Activated naive CD4-positive, alpha-beta T cell treated with anti-CD3 and anti-CD28 coated beads, Interleukin-2, amount 10 ng/mL, durations not matched to agents 7 days and 5 days (primary cell): ENCODE measurements around the gene TCF4.

Source experiments
- CTCF ChIA-PET: fragments of 350-600 bp; sonication (Branson Sonifier 250); formaldehyde crosslinking; loops from one replicate; lab custom pipeline; 2021; ENCODE audit warnings: antibody characterized with exemption; lab: Charles Lee
- DNase-seq: peaks from one replicate; pipeline ENCODE4 v3.0.0-alpha.2; 2020
- H3K27ac Mint-ChIP-seq: one replicate; pipeline ENCODE4 v1.8.0; 2021; ENCODE audit warnings: mild to moderate bottlenecking, moderate library complexity, mixed read lengths
- H3K27me3 Mint-ChIP-seq: one replicate; pipeline ENCODE4 v1.8.0; 2021; ENCODE audit warnings: mild to moderate bottlenecking, mixed read lengths
- H3K36me3 Mint-ChIP-seq: one replicate; pipeline ENCODE4 v1.8.0; 2021; ENCODE audit warnings: mixed read lengths
- H3K4me1 Mint-ChIP-seq: one replicate; pipeline ENCODE4 v1.8.0; 2021; ENCODE audit warnings: mixed read lengths
- H3K4me3 Mint-ChIP-seq: one replicate; pipeline ENCODE4 v1.8.0; 2021; ENCODE audit warnings: mild to moderate bottlenecking, moderate library complexity, mixed read lengths
- H3K9me3 Mint-ChIP-seq: one replicate; pipeline ENCODE4 v1.8.0; 2021; ENCODE audit warnings: mixed read lengths

The TCF4 gene

GRCh38 chr18:55447672-55448018 is 140.3 kb downstream of the TCF4 start:
- CTCF ChIA-PET: no interaction called here
- DNase-seq: no peak
- Mint-ChIP-seq H3K36me3 (no peaks in the 10 kb centered on the region), H3K9me3 (no peaks in the 10 kb centered on the region), H3K27ac (no peak overlapping the region), H3K27me3 (no peaks in the 10 kb centered on the region), H3K4me1 (no peaks in the 10 kb centered on the region), H3K4me3 (no peak overlapping the region)

DNA sequence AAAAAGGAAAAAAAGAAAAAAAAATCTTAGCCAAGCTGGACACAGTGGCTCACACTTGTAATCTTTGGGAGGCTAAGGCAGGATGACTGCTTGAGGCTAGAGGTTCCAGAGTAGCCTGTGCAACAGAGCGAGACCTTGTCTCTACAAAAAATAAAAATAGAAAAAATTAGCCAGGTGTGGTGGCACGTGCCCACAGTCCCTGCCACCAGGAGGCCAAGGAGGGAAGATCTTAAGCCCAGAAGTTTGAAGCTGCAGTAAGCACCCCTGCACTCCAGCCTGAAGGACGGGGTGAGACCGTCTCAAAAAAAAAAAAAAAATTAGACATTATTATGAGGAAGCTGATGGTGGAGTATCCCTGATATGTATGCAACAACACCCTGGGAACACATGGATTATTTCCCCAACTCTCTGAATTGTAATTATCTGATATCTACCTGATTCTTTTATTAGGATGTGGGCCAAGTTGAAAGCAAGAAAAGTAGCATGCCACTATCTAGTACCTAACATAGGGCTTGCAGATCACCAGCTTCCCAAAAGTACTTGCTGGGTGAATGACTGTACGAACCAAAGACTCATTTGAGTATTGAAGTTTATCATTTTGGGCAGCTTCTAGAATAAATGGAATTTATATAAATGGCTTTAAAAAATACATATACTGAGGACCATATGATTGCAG is 140.9 kb downstream of the TCF4 start:
- no peak for DNase-seq
- Mint-ChIP-seq H3K27me3 (no peaks in the 10 kb centered on the region), H3K4me1 (no peaks in the 10 kb centered on the region), H3K27ac (no peak overlapping the region), H3K9me3 (no peaks in the 10 kb centered on the region), H3K4me3 (no peak overlapping the region), H3K36me3 (no peaks in the 10 kb centered on the region)
- CTCF ChIA-PET: no interaction called here

GRCh38 chr18:55444536-55444935 is 143.5 kb downstream of the TCF4 start:
- Mint-ChIP-seq H3K27ac (no peak overlapping the region), H3K9me3 (no peaks in the 10 kb centered on the region), H3K4me1 (no peaks in the 10 kb centered on the region), H3K4me3 (no peak overlapping the region), H3K36me3 (no peaks in the 10 kb centered on the region), H3K27me3 (no peaks in the 10 kb centered on the region)
- DNase-seq: no peak
- CTCF ChIA-PET: no interaction called here

GRCh38 chr18:55443776-55444175 is 144.2 kb downstream of the TCF4 start:
- CTCF ChIA-PET: no interaction called here
- H3K36me3 Mint-ChIP-seq: no peaks in the 10 kb centered on the region

DNA sequence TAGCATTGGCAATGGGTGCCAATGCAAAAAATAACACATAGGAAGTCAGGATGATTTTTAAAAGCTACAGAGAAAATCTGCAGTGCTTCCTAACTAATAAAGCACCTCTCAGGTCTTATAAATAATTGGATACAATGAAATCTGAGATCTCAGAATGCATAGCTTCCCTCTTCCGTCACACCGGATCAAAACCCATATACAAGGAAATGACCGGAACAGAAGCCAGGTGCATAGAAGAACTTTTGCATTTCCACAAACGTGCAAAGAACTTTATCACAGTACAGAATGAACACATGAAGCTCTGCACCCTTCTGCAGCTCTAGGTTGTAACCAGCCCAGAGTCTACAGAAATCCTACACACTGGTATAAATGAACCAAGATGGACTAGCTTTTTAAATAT is 145.4 kb downstream of the TCF4 start:
- H3K4me1 Mint-ChIP-seq: no peaks in the 10 kb centered on the region
- CTCF ChIA-PET: no interaction called here
- H3K27ac Mint-ChIP-seq: no peak overlapping the region
- H3K4me3 Mint-ChIP-seq: no peak overlapping the region
- H3K9me3 Mint-ChIP-seq: no peaks in the 10 kb centered on the region
- no peaks in the 10 kb centered on the region for H3K27me3 Mint-ChIP-seq
- no peaks in the 10 kb centered on the region for H3K36me3 Mint-ChIP-seq
- DNase-seq: no peak

More at GRCh38 chr18:55443776-55444175, 144.2 kb downstream of the TCF4 start:
- no peaks in the 10 kb centered on the region for H3K4me1 Mint-ChIP-seq
- H3K27ac Mint-ChIP-seq: no peak overlapping the region
- DNase-seq: no peak
- H3K9me3 Mint-ChIP-seq: no peaks in the 10 kb centered on the region
- H3K4me3 Mint-ChIP-seq: no peak overlapping the region
- no peaks in the 10 kb centered on the region for H3K27me3 Mint-ChIP-seq

- Mint-ChIP-seq H3K27ac (no peak overlapping the region), H3K4me1 (no peaks in the 10 kb centered on the region), H3K27me3 (no peaks in the 10 kb centered on the region), H3K36me3 (no peaks in the 10 kb centered on the region), H3K4me3 (no peak overlapping the region), H3K9me3 (no peaks in the 10 kb centered on the region)
- CTCF ChIA-PET: no interaction called here
- DNase-seq: no peak
Observed at GRCh38 chr18:55440988-55441387, 147.0 kb downstream of the TCF4 start.

- Mint-ChIP-seq H3K4me3 (no peak overlapping the region), H3K27ac (no peak overlapping the region), H3K9me3 (no peaks in the 10 kb centered on the region), H3K4me1 (no peaks in the 10 kb centered on the region), H3K36me3 (no peaks in the 10 kb centered on the region), H3K27me3 (no peaks in the 10 kb centered on the region)
- CTCF ChIA-PET: no interaction called here
- no peak for DNase-seq
Observed at GRCh38 chr18:55439056-55439455, 148.9 kb downstream of the TCF4 start.

GRCh38 chr18:55435592-55435991 is 152.4 kb downstream of the TCF4 start:
- no peaks in the 10 kb centered on the region for H3K4me1 Mint-ChIP-seq
- no peak for DNase-seq
- CTCF ChIA-PET: interaction anchor here (1.0 kb wide), 1 partner anchor 92 kb away, joined by 3 read pairs; no protein-coding TSS in a partner anchor
- no peak overlapping the region for H3K4me3 Mint-ChIP-seq
- H3K27me3 Mint-ChIP-seq: no peaks in the 10 kb centered on the region
- H3K27ac Mint-ChIP-seq: no peak overlapping the region
- H3K36me3 Mint-ChIP-seq: no peaks in the 10 kb centered on the region
- no peaks in the 10 kb centered on the region for H3K9me3 Mint-ChIP-seq

DNA sequence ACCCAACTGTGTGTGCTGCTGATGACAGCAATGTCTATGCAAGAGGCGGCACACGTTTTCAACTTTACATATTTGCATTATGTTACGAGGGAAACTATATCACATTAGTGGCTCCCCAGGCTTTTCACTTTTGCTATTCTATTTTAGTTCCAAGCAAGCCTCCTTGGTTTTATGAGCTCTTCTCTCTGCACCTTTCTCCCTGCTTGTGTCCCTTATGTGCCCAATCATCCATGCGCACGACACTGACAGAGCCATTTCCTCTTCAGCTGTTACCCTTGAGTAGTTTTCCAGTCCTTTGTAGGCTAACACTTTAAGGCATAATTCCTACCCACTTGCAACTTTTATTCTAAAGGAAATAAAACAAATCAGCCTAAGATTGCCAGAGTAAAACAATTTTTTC is 154.3 kb downstream of the TCF4 start:
- H3K27ac Mint-ChIP-seq: no peak overlapping the region
- no peaks in the 10 kb centered on the region for H3K27me3 Mint-ChIP-seq
- no peaks in the 10 kb centered on the region for H3K36me3 Mint-ChIP-seq
- CTCF ChIA-PET: no interaction called here
- H3K4me3 Mint-ChIP-seq: no peak overlapping the region
- no peaks in the 10 kb centered on the region for H3K4me1 Mint-ChIP-seq
- H3K9me3 Mint-ChIP-seq: no peaks in the 10 kb centered on the region
- DNase-seq: no peak

DNA sequence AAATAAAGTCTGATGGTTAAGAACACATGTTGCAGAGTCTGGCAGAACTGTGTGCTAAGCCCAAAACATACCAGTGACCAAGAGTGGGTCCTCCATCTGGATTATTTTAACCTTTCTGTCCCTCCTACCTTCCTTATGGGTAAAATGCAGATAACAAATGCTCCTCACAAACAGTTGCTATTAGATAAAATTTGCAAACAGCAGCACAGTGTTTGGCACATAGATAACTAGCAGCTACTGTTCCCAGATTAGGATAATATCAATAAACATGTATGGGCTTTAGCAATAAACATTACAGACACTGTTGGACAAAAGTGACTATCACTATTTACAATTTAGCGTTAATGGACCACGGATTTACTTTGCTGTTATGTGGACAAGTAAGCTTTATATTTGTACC is 154.9 kb downstream of the TCF4 start:
- CTCF ChIA-PET: no interaction called here
- no peak overlapping the region for H3K4me3 Mint-ChIP-seq
- H3K27ac Mint-ChIP-seq: no peak overlapping the region
- H3K4me1 Mint-ChIP-seq: no peaks in the 10 kb centered on the region
- H3K9me3 Mint-ChIP-seq: no peaks in the 10 kb centered on the region
- DNase-seq: no peak
- H3K36me3 Mint-ChIP-seq: no peaks in the 10 kb centered on the region
- no peaks in the 10 kb centered on the region for H3K27me3 Mint-ChIP-seq

DNA sequence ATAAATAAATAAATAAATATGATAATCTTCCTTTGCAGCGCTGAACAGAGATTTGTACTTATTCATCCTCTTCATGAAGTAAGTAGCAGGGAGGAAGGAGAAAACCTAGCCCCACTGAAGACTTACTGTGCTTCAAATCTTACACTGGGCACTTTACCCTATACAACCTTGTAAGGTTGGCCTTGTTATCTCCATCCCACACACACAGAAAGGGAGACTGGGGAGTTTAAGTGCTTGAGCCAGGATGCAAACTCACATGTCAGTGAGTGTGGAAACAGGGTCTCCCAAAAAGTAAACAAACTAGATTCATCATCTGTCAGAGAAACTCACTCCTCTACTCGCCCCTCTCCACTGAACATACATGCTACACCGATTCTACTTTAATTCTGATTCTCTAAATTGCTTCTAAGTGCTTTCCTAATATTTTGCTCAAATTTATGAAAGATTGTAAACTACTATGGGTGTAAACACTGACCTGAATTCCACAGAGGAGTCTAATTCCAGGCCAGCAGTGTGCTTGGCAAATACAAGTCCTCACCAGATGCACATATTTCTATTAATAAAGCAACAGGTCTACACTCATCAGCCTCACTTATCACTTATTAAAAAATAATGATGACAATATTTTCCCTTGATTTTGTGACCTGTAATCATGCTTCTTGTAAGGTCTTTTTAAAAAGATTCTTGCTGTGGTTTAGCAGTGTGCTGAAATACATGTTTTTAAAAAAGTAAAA is 155.5 kb downstream of the TCF4 start:
- no peak overlapping the region for H3K27ac Mint-ChIP-seq
- no peak for DNase-seq
- H3K9me3 Mint-ChIP-seq: no peaks in the 10 kb centered on the region
- H3K4me1 Mint-ChIP-seq: no peaks in the 10 kb centered on the region
- CTCF ChIA-PET: no interaction called here
- H3K27me3 Mint-ChIP-seq: no peaks in the 10 kb centered on the region
- no peak overlapping the region for H3K4me3 Mint-ChIP-seq
- H3K36me3 Mint-ChIP-seq: no peaks in the 10 kb centered on the region

DNA sequence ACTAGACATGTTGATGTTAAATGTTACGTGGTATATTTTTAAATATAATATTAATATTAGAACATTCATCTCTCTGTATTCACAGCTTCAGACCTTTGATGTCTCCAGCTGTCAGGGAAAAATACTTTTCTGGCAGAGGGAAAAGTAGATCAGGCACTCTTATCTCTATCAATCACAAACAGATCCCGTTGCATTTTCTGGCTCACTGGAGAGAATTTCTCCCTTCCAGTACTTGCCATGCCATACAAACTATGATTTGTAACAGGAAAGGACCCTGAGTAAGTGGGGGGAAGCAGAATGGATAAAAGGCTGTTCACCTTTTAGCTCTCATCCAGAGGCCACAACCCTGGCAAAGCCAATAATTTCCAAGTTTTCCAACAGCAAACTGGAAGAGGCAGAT is 158.0 kb downstream of the TCF4 start:
- no peaks in the 10 kb centered on the region for H3K4me1 Mint-ChIP-seq
- no peaks in the 10 kb centered on the region for H3K36me3 Mint-ChIP-seq
- H3K27me3 Mint-ChIP-seq: no peaks in the 10 kb centered on the region
- no peaks in the 10 kb centered on the region for H3K9me3 Mint-ChIP-seq
- H3K4me3 Mint-ChIP-seq: no peak overlapping the region
- no peak overlapping the region for H3K27ac Mint-ChIP-seq
- no peak for DNase-seq
- CTCF ChIA-PET: no interaction called here

- Mint-ChIP-seq H3K27ac (no peak overlapping the region), H3K36me3 (no peaks in the 10 kb centered on the region), H3K4me1 (no peaks in the 10 kb centered on the region), H3K27me3 (no peaks in the 10 kb centered on the region), H3K9me3 (no peaks in the 10 kb centered on the region), H3K4me3 (no peak overlapping the region)
- no peak for DNase-seq
- CTCF ChIA-PET: interaction anchor here (1.2 kb wide), 1 partner anchor 12 kb away, joined by 4 read pairs; no protein-coding TSS in a partner anchor
Observed at GRCh38 chr18:55427951-55428350, 160.0 kb downstream of the TCF4 start.

DNA sequence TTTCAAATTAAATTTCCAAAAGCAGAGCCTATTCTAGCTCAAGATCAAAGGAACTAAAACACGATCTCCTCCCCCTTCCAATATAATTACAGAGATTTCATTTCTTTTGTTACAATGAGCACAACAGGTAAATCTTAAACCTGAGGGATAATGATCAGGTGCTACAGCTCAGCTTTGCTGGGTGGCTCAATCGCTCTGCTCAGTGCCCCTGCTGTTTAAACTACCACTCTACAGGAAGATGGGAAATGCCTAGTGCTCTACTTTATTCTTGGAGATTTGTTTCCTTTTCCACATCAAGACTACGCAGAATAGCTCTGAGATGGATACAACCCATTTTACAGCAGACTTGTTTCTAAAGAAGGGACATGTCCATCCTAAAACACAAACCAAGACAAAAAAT is 162.3 kb downstream of the TCF4 start:
- no peaks in the 10 kb centered on the region for H3K36me3 Mint-ChIP-seq
- CTCF ChIA-PET: interaction anchor here (0.9 kb wide), 1 partner anchor 1148 kb away, joined by 3 read pairs; no protein-coding TSS in a partner anchor
- no peak for DNase-seq
- no peaks in the 10 kb centered on the region for H3K27me3 Mint-ChIP-seq
- H3K9me3 Mint-ChIP-seq: no peaks in the 10 kb centered on the region
- no peaks in the 10 kb centered on the region for H3K4me1 Mint-ChIP-seq
- no peak overlapping the region for H3K4me3 Mint-ChIP-seq
- H3K27ac Mint-ChIP-seq: no peak overlapping the region

GRCh38 chr18:55422456-55423180 is 165.4 kb downstream of the TCF4 start:
- Mint-ChIP-seq H3K27ac (no peak overlapping the region), H3K36me3 (no peaks in the 10 kb centered on the region), H3K27me3 (no peaks in the 10 kb centered on the region), H3K4me1 (no peaks in the 10 kb centered on the region), H3K4me3 (no peak overlapping the region), H3K9me3 (no peaks in the 10 kb centered on the region)
- CTCF ChIA-PET: no interaction called here
- DNase-seq: no peak
